Panc1 (cell line): Measurements from ENCODE around the gene PTDSS2.

Experiments
- POLR2AphosphoS5 ChIP-seq: IDR thresholded peaks from 2 replicates; pipeline ENCODE4 v1.6.1; 2012; ENCODE audit warnings: mild to moderate bottlenecking, low read depth, low read length, moderate library complexity
- SIN3A ChIP-seq: IDR thresholded peaks from 2 replicates; pipeline ENCODE4 v1.6.1; 2012; ENCODE audit warnings: low read depth, mild to moderate bottlenecking, low read length, moderate library complexity, borderline replicate concordance; ENCODE audit not compliant: insufficient read depth
- TCF7L2 ChIP-seq: IDR thresholded peaks from 2 replicates; pipeline ENCODE4 v1.6.1; 2011; ENCODE audit warnings: mild to moderate bottlenecking, low read depth, low read length, inconsistent platforms
- TF ChIP-seq, protein P1 (sequence below): fragments of 450-650 bp; IDR thresholded peaks from 2 replicates; pipeline ENCODE4 v1.5.1; 2017; ENCODE audit warnings: mild to moderate bottlenecking
- TF ChIP-seq, protein P2 (sequence below), 2 experiments: IDR thresholded peaks; 2 replicates each; pipeline ENCODE4 v1.6.1; 2011 to 2012; ENCODE audit warnings: low read depth in 2 of 2, control low read depth in 1 of 2, low read length in 1 of 2, mild to moderate bottlenecking in 1 of 2, moderate library complexity in 1 of 2; ENCODE audit not compliant: insufficient read depth in 1 of 2

DNA sequence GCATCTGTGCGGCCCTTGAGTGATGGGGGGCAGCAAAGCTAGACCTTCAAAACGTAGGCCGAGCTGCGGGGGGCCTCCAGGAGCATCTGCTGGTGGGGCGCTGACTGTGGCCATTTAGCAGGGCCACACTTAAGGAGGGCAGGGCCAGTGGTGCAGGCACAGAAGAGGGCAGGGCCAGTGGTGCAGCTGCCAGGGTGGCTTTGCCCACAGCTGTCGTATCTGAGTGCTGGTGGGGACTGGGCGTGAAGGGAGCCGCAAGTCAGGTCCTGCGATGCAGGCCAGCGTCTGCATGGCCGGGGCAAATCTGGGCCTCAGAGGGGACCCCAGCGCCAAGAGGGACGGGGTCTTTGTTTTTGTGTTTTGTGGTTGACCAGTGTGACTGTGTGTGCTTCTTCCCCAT is 29.2 kb downstream of the PTDSS2 start:
- TF ChIP-seq, protein P1, sequence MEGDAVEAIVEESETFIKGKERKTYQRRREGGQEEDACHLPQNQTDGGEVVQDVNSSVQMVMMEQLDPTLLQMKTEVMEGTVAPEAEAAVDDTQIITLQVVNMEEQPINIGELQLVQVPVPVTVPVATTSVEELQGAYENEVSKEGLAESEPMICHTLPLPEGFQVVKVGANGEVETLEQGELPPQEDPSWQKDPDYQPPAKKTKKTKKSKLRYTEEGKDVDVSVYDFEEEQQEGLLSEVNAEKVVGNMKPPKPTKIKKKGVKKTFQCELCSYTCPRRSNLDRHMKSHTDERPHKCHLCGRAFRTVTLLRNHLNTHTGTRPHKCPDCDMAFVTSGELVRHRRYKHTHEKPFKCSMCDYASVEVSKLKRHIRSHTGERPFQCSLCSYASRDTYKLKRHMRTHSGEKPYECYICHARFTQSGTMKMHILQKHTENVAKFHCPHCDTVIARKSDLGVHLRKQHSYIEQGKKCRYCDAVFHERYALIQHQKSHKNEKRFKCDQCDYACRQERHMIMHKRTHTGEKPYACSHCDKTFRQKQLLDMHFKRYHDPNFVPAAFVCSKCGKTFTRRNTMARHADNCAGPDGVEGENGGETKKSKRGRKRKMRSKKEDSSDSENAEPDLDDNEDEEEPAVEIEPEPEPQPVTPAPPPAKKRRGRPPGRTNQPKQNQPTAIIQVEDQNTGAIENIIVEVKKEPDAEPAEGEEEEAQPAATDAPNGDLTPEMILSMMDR = no peak
- no peak for TF ChIP-seq POLR2AphosphoS5
- TF ChIP-seq, protein P2, sequence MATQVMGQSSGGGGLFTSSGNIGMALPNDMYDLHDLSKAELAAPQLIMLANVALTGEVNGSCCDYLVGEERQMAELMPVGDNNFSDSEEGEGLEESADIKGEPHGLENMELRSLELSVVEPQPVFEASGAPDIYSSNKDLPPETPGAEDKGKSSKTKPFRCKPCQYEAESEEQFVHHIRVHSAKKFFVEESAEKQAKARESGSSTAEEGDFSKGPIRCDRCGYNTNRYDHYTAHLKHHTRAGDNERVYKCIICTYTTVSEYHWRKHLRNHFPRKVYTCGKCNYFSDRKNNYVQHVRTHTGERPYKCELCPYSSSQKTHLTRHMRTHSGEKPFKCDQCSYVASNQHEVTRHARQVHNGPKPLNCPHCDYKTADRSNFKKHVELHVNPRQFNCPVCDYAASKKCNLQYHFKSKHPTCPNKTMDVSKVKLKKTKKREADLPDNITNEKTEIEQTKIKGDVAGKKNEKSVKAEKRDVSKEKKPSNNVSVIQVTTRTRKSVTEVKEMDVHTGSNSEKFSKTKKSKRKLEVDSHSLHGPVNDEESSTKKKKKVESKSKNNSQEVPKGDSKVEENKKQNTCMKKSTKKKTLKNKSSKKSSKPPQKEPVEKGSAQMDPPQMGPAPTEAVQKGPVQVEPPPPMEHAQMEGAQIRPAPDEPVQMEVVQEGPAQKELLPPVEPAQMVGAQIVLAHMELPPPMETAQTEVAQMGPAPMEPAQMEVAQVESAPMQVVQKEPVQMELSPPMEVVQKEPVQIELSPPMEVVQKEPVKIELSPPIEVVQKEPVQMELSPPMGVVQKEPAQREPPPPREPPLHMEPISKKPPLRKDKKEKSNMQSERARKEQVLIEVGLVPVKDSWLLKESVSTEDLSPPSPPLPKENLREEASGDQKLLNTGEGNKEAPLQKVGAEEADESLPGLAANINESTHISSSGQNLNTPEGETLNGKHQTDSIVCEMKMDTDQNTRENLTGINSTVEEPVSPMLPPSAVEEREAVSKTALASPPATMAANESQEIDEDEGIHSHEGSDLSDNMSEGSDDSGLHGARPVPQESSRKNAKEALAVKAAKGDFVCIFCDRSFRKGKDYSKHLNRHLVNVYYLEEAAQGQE (IDR thresholded peaks at IDR 0.05; ENCODE audit: insufficient read depth in 1 of 2, low read depth in 2 of 2, low read length in 1 of 2) = no peak
- TF ChIP-seq TCF7L2 = no peak
- no peak for TF ChIP-seq SIN3A
